ENCODE measurements around the gene MRPL45. TPM values are rescaled to one million over a fixed set of nuclear protein-coding genes. Genes with fewer than 3 reads are reported as not detected.

MRPL45 gene
- polyA plus RNA-seq, 1 experiment: 86.0 TPM

GRCh38 chr17:38334480-38335364 lies 37.8 kb downstream of the MRPL45 start:
- Histone ChIP-seq H3K27ac (ENCODE audit: low read depth, low read length) (no peak overlapping the region), H3K4me3 (ENCODE audit: low read depth, low read length) (no peak overlapping the region), H3K9me3 (ENCODE audit: control insufficient read depth, insufficient read depth, low read length) (no peaks in the 10 kb centered on the region), H3K27me3 (ENCODE audit: control insufficient read depth, insufficient read depth, low read length) (peaks cover 47% of the 10 kb centered on the region)
- POLR2A ChIA-PET: no interaction called here
- TF ChIP-seq CTCF (IDR thresholded peaks at IDR 0.05; ENCODE audit: low read depth, low read length): no peak
- CTCF ChIA-PET: interaction anchor here (0.6 to 5.1 kb wide), 5 partner anchors 12 to 78 kb away, joined by 3 to 28 read pairs (median 9); no protein-coding TSS in a partner anchor
- no peak for DNase-seq (ENCODE audit: low read depth, low spot score)

- CTCF ChIA-PET: interaction anchor here (0.6 to 3.3 kb wide), 3 partner anchors 12 to 221 kb away, joined by 3 to 17 read pairs (median 4); no protein-coding TSS in a partner anchor
- peaks cover 42% of the 10 kb centered on the region for H3K27me3 ChIP-seq (ENCODE audit: control insufficient read depth, insufficient read depth, low read length)
- POLR2A ChIA-PET: no interaction called here
Observed at GRCh38 chr17:38336838-38337237, 39.9 kb downstream of the MRPL45 start.

GRCh38 chr17:38338053-38338452 lies 41.1 kb downstream of the MRPL45 start:
- Histone ChIP-seq H3K27ac (ENCODE audit: low read depth, low read length) (no peak overlapping the region), H3K9me3 (ENCODE audit: control insufficient read depth, insufficient read depth, low read length) (no peaks in the 10 kb centered on the region), H3K4me3 (ENCODE audit: low read depth, low read length) (no peak overlapping the region), H3K27me3 (ENCODE audit: control insufficient read depth, insufficient read depth, low read length) (peaks cover 41% of the 10 kb centered on the region)
- ChIA-PET CTCF (interaction anchor here (3.3 to 3.5 kb wide), 2 partner anchors 11 to 16 kb away, joined by 17 to 24 read pairs; no protein-coding TSS in a partner anchor), POLR2A (no interaction called here)
- no peak for DNase-seq (ENCODE audit: low read depth, low spot score)
- no peak for TF ChIP-seq CTCF (IDR thresholded peaks at IDR 0.05; ENCODE audit: low read depth, low read length)

More at GRCh38 chr17:38336838-38337237, 39.9 kb downstream of the MRPL45 start:
- H3K9me3 ChIP-seq (ENCODE audit: control insufficient read depth, insufficient read depth, low read length): no peaks in the 10 kb centered on the region
- H3K4me3 ChIP-seq (ENCODE audit: low read depth, low read length): no peak overlapping the region
- no peak overlapping the region for H3K27ac ChIP-seq (ENCODE audit: low read depth, low read length)
- TF ChIP-seq CTCF (IDR thresholded peaks at IDR 0.05; ENCODE audit: low read depth, low read length): no peak
- no peak for DNase-seq (ENCODE audit: low read depth, low spot score)

GRCh38 chr17:38338535-38338934 lies 41.6 kb downstream of the MRPL45 start:
- POLR2A ChIA-PET: no interaction called here
- CTCF ChIA-PET: interaction anchor here (3.3 to 3.5 kb wide), 2 partner anchors 11 to 16 kb away, joined by 17 to 24 read pairs; no protein-coding TSS in a partner anchor
- DNase-seq (ENCODE audit: low read depth, low spot score): no peak
- TF ChIP-seq CTCF (IDR thresholded peaks at IDR 0.05; ENCODE audit: low read depth, low read length): no peak
- H3K27me3 ChIP-seq (ENCODE audit: control insufficient read depth, insufficient read depth, low read length): peaks cover 43% of the 10 kb centered on the region
- H3K9me3 ChIP-seq (ENCODE audit: control insufficient read depth, insufficient read depth, low read length): no peaks in the 10 kb centered on the region
- H3K27ac ChIP-seq (ENCODE audit: low read depth, low read length): no peak overlapping the region
- no peak overlapping the region for H3K4me3 ChIP-seq (ENCODE audit: low read depth, low read length)

GRCh38 chr17:38339891-38340290 lies 42.9 kb downstream of the MRPL45 start:
- peaks cover 44% of the 10 kb centered on the region for H3K27me3 ChIP-seq (ENCODE audit: control insufficient read depth, insufficient read depth, low read length)
- H3K27ac ChIP-seq (ENCODE audit: low read depth, low read length): no peak overlapping the region
- ChIA-PET POLR2A (no interaction called here), CTCF (interaction anchor here (1.0 to 3.5 kb wide), 4 partner anchors 9 to 75 kb away, joined by 4 to 24 read pairs (median 6); no protein-coding TSS in a partner anchor)
- DNase-seq (ENCODE audit: low read depth, low spot score): no peak
- no peaks in the 10 kb centered on the region for H3K9me3 ChIP-seq (ENCODE audit: control insufficient read depth, insufficient read depth, low read length)
- no peak for TF ChIP-seq CTCF (IDR thresholded peaks at IDR 0.05; ENCODE audit: low read depth, low read length)
- no peak overlapping the region for H3K4me3 ChIP-seq (ENCODE audit: low read depth, low read length)

All from AG04450 (cell line).